ENCODE results near the gene CFTR. TPM values are rescaled to one million over a fixed set of nuclear protein-coding genes. Genes with fewer than 3 reads are reported as not detected.

Gene CFTR
- total RNA-seq, 1 experiment from 2014 or later: 1.2 TPM

DNA sequence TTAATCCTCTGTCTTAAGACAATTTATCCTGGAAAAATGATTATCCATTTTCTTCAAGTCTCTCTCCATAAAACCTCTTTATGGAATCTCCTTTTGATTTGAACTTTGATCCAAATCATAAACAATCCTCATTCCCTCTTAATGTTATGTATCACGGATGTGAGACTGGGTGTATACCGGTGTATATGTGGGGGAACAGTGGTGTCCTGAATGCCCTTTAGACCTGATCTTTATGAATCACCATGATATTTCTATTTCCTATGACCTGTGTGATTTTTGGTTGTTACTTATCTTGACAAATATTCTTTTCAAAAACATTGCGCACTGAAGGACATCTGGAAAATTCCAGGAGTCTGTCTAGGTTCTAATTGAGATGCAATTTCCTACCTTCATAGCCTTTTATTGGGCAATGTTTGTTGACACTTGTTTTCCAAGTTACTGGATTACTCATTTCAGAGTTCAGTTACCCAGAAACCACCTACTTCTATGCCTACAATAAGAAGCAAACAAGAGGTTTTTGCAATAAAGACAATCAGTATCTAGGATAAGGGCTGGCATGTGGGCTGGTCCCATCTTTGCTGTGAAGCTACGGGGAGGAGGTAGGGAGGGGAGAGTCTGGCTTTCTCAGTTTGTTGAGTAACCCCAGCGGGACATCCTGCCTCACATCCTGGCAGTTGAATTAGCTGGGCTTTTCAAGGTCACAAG lies 203.0 kb downstream of the CFTR start:
- Histone ChIP-seq H4K20me1 (ENCODE audit: control insufficient read depth, insufficient read depth, insufficient read length) (no peaks in the 10 kb centered on the region), H3K27me3 (ENCODE audit: insufficient read depth, low read length) (no peaks in the 10 kb centered on the region), H2BK5ac (ENCODE audit: insufficient read length, low read length) (no peak overlapping the region), H4K8ac (replicated peaks; ENCODE audit: insufficient read length, low read depth, low read length) (no peak overlapping the region), H2AFZ (ENCODE audit: low read length) (no peak overlapping the region), H4K91ac (ENCODE audit: insufficient read length, low read depth, low read length) (no peak overlapping the region), H3K79me1 (ENCODE audit: insufficient read depth, low read depth, low read length, poor library complexity, severe bottlenecking) (no peaks in the 10 kb centered on the region), H4K5ac (ENCODE audit: insufficient read length, low read depth, low read length) (no peak overlapping the region), H3T11ph (ENCODE audit: low read length) (no peak overlapping the region), H3K4ac (ENCODE audit: low read depth, low read length) (no peak overlapping the region), H3K23me2 (ENCODE audit: insufficient read length, low read depth, low read length, poor library complexity, severe bottlenecking) (no peaks in the 10 kb centered on the region), H3K9me3 (ENCODE audit: control insufficient read depth, low read depth, low read length) (no peaks in the 10 kb centered on the region), H3K18ac (ENCODE audit: insufficient read length, low read depth, low read length) (no peak overlapping the region), H3K14ac (ENCODE audit: insufficient read depth, low read length) (no peak overlapping the region), H3K9ac (ENCODE audit: extremely low read depth, insufficient read length, low read length) (no peak overlapping the region), H3K79me2 (ENCODE audit: insufficient read depth, low read length) (no peaks in the 10 kb centered on the region), H3K4me1 (ENCODE audit: insufficient read depth, low read length) (peaks cover 3% of the 10 kb centered on the region; the same call in 1 of the 2 replicates), H3K23ac (ENCODE audit: insufficient read length, low read depth, low read length) (no peak overlapping the region), H3K4me2 (ENCODE audit: insufficient read depth, insufficient read length, low read length) (no peak overlapping the region), H2BK120ac (ENCODE audit: low read depth, low read length, poor library complexity, severe bottlenecking) (no peak overlapping the region), H2BK20ac (ENCODE audit: low read depth, low read length, poor library complexity, severe bottlenecking) (no peak overlapping the region), H2BK15ac (ENCODE audit: low read depth, low read length) (no peak overlapping the region), H3K56ac (ENCODE audit: insufficient read length, low read depth, low read length) (no peak overlapping the region), H3K27ac (ENCODE audit: insufficient read length, low read depth, low read length) (no peak overlapping the region), H2BK12ac (ENCODE audit: insufficient read length, low read depth, low read length) (no peak overlapping the region), H2AK5ac (ENCODE audit: insufficient read length, low read length) (no peak overlapping the region)
- Mint-ChIP-seq H3K4me1 (peaks cover 15 to 17% of the 10 kb centered on the region in 2 experiments), H3K27ac (no peak overlapping the region; a peak in 1 of 7 replicates), H3K27me3 (ENCODE audit: low read depth) (no peaks in the 10 kb centered on the region), H3K36me3 (ENCODE audit: insufficient read depth in 1 of 3, low read depth in 3 of 3) (no peaks in the 10 kb centered on the region), H3K9me3 (no peaks in the 10 kb centered on the region), H3K4me3 (no peak overlapping the region)
- TF ChIP-seq, protein P1, sequence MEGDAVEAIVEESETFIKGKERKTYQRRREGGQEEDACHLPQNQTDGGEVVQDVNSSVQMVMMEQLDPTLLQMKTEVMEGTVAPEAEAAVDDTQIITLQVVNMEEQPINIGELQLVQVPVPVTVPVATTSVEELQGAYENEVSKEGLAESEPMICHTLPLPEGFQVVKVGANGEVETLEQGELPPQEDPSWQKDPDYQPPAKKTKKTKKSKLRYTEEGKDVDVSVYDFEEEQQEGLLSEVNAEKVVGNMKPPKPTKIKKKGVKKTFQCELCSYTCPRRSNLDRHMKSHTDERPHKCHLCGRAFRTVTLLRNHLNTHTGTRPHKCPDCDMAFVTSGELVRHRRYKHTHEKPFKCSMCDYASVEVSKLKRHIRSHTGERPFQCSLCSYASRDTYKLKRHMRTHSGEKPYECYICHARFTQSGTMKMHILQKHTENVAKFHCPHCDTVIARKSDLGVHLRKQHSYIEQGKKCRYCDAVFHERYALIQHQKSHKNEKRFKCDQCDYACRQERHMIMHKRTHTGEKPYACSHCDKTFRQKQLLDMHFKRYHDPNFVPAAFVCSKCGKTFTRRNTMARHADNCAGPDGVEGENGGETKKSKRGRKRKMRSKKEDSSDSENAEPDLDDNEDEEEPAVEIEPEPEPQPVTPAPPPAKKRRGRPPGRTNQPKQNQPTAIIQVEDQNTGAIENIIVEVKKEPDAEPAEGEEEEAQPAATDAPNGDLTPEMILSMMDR (conservative IDR thresholded peaks at IDR 0.05): no peak
- DNase-seq: no peak
- WGBS (ENCODE audit: extremely low coverage, insufficient read length, low lambda C conversion rate): no CpG with 5 or more reads among the region's 5 CpGs
